ENCODE results near the gene KIF20A.
A peak's percentile ranks its signal among the peaks of the same experiment; 100 is the strongest.
"Not testable (repeated sequence)": the region's sequence is repeated elsewhere in the genome, so short reads cannot be mapped to it uniquely, and the experiment has no call there.

KIF20A gene

DNA sequence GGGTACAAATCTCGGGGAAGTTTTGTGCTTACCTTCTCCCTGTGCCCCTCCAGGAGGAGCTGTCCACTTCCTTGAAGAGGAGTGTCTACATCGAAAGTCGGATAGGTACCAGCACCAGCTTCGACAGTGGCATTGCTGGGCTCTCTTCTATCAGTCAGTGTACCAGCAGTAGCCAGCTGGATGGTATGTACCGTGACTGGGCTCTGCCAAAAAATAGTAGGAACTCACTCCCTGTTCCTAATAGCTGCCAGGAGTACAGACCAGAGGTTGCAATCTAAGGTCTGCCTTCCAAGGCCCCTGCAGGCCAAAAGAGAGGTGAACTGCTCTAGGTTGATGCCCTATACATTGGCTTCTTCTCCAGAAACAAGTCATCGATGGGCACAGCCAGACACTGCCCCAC lies 3.9 kb downstream of the KIF20A start:
- no peak for DNase-seq (ENCODE audit: low read depth in 4 of 4, low spot score in 1 of 4)

DNA sequence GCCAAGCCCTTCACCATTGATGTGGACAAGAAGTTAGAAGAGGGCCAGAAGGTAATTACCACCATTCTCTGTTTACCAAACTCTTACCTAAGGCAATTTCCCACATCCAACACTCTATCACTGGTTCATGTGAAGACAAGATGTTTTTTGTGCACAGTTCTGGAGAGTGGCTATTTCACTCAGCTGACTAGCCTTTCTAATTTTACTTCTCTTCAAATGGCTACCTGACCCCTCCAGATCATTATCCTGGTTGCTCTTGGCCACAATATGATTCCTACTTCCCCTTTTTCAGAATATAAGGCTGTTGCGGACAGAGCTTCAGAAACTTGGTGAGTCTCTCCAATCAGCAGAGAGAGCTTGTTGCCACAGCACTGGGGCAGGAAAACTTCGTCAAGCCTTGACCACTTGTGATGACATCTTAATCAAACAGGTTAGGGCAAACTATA lies 7.1 kb downstream of the KIF20A start:
- DNase-seq (ENCODE audit: low read depth in 4 of 4, low spot score in 1 of 4): no peak

DNA sequence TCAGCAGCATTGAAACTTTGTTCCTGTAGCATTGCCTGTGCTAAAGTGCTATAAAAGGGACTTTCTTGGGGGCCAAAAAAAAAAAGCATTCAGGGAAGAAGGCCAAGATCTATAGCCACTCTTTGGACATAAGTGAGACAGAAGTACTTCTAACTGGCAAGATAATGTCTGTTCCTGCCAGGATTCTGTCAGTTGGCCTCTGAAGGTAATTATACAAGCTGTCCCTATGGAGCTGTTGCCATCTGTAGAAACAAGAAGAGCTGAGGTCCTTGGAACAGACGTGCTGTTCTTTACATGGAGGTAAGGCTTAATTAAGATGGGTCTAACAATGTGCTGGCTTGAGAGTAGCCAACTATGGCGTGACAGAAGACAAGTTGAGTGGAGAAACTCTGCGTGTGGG lies 9.7 kb downstream of the KIF20A start:
- DNase-seq (ENCODE audit: low read depth in 4 of 4, low spot score in 1 of 4): no peak

DNA sequence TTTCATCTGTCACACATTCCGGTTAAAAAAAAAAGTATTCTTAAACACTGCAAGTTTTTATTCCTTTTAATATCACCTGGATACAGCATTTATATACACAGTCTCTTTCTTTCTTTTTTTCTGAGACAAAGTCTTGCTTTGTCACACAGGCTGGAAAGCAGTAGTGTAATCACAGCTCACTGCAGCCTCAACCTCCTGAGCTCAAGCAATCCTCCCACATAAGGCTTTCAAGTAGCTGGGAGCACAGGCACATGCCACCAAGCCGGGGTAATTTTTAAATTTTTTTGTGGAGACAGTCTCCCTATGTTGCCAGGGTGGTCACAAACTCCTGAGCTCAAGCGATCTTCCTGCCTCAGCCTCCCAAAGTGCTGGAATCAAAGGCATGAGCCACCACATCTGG lies 13.9 kb downstream of the KIF20A start:
- no peak for DNase-seq (ENCODE audit: low read depth in 4 of 4, low spot score in 1 of 4)

DNA sequence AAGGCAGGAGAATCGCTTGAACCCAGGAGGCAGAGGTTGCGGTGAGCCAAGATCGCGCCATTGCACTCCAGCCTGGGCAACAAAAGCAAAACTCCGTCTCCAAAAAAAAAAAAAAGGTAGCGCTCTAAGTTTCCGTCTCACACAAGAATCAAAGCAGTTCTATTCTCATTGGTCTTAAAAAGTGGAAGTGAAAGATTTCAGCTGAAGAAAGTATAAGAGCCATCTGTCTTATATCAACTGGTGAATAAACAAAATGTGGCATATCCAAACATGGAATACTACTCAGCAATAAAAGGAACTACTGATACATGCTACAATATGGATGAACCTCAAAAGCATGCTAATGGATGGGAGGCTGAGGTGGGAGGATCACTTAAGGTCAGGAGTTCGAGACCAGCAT lies 14.9 kb downstream of the KIF20A start:
- DNase-seq (ENCODE audit: low read depth in 4 of 4, low spot score in 1 of 4): not testable (repeated sequence)

DNA sequence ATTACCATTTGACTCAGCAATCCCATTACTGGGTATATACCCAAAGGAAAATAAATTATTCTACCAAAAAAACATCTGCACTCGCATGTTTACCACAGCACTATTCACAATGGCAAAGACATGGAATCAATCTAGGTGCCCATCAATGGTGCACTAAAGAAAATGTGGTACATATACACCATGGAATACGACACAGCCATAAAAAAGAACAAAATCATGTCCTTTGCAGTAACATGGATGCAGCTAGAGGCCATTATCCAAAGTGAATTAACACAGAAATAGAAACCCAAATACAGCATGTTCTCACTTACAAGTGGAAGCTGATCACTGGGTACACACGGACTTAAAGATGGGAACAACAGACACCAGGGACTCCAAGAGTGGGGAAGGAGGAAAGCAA lies 32.1 kb downstream of the KIF20A start:
- DNase-seq (ENCODE audit: low read depth in 4 of 4, low spot score in 1 of 4): no peak

DNA sequence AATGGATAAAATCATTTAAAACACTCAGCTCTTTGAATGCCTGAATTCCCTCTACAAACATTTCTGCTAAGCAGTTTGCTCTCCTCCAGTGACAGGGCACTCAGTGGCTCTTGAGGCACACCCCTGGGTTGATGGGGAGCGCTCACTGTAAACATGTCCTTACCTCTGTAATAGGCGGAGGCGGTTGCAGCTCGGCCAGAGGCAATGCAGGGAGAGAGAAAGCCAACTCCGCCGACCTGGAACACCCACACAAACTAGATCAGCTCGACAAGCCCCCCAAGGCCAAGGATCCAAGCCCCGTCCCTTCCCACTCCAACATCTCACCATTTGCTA lies 33.9 kb downstream of the KIF20A start:
- peak in 1 of 4 experiments; percentile 2 for DNase-seq (ENCODE audit: low read depth in 4 of 4, low spot score in 1 of 4)

DNA sequence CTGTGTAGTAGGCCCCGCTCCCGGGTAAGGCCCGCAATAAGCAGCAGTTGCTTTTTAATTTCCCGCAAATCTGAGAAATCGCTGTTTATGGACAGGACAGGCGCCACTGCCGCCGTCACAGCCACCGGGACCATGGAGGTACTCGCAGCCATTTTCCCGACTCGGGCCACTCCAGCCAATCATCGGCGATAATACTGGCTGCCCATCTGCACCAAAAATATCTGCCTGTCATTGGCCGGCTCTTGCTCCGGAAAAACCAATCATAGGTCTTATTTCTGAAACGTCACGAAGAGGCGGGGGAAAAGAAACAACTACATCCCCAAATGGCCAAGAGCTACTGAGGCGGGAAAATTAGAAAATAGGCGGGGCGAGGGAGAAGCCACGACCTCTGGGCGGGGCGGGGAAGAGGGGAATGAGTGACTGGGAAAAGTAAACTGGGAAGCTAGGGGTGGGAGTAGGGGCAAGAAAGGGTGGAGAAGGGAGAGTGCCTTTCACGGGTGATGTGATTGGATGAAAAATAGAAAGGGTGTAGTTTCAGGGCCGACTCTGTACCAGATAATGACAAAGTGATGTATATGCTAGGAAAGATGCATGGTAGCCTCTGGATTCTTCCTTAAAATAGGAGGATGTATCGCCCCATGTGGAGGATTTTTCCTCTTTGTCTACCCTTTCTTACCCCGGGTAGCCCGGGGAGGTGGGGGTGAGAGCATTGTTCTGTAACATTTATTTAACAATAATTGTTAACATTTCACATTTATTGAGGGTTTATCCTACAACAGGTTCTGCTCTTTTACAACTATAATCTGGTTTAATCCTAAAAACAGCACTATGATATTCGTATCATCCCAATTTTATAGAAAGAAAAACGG lies 34.5 kb downstream of the KIF20A start, which contains the start of gene CDC23:
CDC23 (minus strand) TSS at position 163 of the 869 bp plus-strand sequence; CDS start at position 152, 11 bp downstream.
- peak; percentile 62 to 78 (median 76) for DNase-seq (ENCODE audit: low read depth in 4 of 4, low spot score in 1 of 4)

DNA sequence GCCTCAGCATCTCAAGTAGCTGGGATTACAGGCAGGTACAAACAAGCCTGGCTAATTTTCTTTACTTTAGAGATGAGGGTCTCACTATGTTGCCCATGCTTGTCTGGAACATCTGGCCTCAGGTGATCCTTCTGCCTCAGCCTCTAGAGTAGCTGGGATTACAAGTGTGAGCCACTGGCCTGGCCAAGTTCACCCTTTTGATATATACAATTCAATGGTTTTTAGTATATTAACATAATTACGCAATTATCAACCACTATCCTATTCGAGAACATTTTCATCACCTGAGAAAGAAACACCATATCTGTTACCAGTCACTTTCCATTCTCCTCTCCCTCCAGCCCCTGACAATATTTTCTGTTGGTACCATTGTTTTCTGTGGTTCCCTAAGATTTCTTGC lies 37.9 kb downstream of the KIF20A start:
- DNase-seq (ENCODE audit: low read depth in 4 of 4, low spot score in 1 of 4): no peak

DNA sequence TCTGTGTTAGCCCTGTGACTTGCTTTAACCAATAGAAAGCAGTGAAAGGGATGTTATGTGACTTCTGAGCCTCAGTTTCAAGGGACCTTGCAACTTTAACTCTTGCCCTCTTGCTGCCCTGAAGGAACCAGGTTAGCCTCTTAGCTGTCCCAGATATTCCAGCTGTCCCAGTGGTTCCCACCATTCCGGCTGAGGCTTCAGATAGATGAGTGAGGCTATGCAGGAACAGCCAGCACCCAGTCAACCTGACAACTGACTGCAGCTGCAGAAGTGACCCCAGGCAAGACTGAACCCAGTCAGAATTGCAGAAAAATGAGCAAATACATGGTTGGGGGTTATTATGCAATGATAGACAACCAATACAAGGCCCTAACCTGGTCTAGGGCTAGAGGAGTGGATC lies 44.6 kb downstream of the KIF20A start:
- DNase-seq (ENCODE audit: low read depth in 4 of 4, low spot score in 1 of 4): no peak

DNA sequence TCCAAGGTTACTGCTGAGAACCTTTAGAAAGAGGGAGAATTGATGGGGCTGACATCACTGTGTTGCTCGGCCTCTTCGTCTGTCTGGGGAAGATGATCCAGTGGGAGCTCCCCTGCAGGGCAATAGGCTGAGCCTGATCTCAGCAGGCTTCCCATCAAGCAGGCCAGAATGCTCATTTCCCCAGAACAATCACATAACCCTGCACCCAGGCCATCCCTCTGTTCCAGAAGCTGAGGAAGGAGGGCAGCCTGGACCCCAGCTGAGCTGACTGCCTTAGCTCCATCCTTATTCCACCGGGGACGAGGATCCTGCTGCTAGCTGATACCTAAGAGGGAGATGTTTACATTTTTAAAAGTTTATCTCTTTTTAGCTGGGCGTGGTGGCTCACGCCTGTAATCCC lies 45.8 kb downstream of the KIF20A start:
- no peak for DNase-seq (ENCODE audit: low read depth in 4 of 4, low spot score in 1 of 4)

DNA sequence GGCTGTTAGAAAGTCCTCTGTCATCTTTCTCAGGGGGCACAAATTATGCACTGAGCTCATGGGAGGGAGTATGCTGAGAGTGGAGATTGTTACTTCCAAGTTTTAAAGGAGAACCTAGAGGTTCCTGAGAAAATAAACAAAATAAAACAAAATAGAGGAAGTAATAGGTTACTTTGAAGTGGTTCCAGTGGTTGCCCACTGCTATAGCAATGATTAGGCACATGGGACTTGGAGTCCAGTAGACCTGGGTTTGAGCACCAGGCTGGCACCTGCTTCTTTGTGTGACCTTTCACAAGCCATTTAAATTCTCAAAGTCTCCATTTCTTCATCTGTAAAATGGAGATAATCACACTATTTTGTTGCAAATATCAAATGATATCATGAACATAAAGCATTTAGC lies 48.0 kb downstream of the KIF20A start:
- no peak for DNase-seq (ENCODE audit: low read depth in 4 of 4, low spot score in 1 of 4)

DNA sequence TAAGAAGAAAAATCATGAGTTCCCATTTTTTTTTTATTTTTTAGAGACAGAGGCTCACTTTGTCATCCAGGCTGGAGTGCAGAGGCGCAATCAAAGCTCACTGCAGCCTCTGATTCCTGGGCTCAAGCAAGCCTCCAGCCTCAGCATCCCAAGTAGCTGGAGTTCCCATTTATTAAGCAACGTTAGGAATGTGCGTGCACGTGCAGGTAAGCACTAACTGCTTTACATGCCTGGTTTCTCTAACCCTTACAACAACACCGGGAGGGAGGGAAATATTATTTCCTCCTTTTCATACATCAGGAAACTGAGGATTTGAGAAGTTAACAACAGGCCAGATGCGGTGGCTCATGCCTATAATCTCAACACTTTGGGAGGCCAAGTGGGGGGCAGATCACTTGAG lies 50.5 kb downstream of the KIF20A start:
- no peak for DNase-seq (ENCODE audit: low read depth in 4 of 4, low spot score in 1 of 4)

DNA sequence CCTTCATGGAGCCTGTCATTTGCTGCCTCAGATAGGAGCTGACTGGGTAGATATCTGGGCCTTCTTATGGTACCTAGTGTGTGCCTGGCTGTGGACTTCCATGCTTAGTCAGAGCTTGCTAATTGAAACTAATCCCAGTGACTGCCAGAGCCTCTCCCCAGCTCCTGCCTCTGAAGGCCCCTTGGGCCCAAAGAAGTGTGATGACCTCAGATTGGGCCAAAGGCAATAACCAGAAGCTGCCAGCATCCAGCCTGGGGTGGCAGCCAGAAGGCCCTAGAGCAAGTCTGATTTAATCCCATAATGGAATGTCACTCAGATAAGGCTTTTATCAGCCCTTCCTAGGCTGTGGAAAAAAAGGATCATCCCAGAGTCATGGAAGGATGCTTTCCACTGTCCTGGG lies 51.3 kb downstream of the KIF20A start:
- DNase-seq (ENCODE audit: low read depth in 4 of 4, low spot score in 1 of 4): no peak

DNA sequence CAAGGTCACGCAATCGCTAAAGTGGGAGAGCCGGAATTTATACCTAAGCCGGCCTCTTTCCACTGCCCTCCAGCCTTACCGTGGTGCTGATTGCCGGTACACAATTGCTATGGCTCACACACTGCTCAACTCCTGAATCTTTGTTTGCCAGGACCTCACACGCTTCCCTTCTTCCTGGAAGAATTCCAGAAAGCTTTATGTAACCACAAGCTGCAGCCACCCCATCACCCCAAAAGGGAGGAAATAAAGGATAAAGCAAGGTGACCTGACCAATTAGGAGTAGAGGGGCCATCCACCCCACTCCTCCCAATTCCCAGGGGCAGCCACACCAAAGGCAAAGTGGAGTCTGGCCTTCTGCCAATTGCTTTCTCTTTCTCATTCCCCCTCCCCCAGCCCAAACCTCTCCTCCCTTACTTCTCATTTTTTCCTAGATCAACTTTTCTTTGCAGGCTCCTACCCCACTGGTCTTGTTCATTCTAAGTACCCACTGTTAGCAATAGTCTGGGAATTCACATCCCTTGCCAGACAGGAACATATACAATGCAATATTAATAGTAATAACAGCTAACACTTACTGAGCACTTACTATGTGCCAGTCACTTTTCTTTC lies 52.2 kb downstream of the KIF20A start:
- DNase-seq (ENCODE audit: low read depth in 4 of 4, low spot score in 1 of 4): no peak

DNA sequence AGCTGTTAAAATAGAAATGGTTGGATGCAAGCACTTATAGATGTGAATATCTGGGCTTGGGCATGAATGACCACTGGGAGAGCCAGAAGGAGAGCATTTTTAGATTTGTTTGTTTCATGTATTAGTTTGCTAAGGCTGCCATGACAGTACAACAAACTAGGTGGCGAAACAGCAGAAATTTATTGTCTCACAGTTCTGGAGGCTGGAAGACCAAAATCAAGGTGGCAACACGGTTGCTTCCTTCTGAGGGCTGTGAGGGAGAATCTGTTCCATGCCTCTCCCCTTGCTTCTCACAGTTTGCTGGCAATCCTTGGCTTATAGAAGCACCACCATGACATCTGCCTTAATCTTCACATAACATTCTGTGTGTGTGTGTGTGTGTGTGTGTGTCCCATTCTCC lies 54.4 kb downstream of the KIF20A start:
- DNase-seq (ENCODE audit: low read depth in 4 of 4, low spot score in 1 of 4): no peak

DNA sequence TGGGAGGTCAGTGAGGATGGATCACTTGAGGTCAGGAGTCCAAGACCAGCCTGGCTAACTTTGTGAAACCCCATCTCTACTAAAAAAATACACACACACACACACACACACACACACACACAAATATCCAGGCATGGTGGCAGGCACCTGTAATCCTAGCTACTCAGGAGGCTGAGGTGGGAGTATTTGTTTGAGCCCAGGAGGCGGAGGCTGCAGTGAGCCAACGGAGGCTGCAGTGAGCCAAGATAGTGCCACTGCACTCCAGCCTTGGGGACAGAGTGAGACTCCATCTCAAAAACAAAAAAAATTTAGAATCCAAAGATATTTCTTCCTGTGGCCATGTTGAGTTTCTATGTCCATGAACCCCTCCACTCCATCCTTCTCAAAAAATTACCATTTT lies 55.7 kb downstream of the KIF20A start:
- DNase-seq (ENCODE audit: low read depth in 4 of 4, low spot score in 1 of 4): no peak

Measured in stimulated activated CD4-positive, alpha-beta T cell treated with anti-CD3 and anti-CD28 coated beads, Interleukin-1b, Interleukin-23, amount 100 ng/mL, for 24 hours (primary cell).